ENCODE data around the gene GORAB.

DNA sequence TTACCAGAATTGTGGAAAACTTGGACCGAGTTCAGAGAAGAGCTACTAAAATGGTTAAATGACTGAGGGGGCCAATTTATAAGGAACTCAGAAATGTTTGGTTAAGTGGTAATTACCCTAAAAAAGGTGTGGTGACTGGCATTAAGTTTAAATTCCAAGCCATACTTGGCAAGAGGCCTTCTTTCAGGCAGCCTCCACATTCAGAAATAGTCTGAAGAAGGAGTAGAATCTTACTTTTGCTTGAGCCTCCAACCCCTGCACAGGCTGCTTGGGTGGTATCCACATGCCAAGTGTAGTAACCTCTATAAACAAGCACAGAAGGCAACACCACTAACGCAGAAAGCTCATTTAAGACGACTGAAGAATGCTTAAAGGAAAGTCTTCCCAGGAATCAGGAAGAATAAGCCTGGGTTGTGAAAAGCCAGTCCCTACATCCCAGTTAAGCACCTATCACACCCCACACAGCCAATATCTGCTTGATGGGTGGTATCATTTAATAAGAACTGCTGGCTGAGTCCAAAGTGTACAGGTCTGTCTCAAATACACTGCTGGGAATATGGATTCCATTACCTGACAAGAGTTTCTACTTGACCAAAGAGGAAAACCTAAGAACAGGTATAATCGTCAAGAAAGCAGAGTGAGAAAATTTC, 13.7 kb upstream of the GORAB start:
- no peak for TF ChIP-seq POLR2A (IDR thresholded peaks at IDR 0.05; ENCODE audit: insufficient read depth in 1 of 2, low read depth in 2 of 2, low read length in 2 of 2)
- TF ChIP-seq, protein P1, sequence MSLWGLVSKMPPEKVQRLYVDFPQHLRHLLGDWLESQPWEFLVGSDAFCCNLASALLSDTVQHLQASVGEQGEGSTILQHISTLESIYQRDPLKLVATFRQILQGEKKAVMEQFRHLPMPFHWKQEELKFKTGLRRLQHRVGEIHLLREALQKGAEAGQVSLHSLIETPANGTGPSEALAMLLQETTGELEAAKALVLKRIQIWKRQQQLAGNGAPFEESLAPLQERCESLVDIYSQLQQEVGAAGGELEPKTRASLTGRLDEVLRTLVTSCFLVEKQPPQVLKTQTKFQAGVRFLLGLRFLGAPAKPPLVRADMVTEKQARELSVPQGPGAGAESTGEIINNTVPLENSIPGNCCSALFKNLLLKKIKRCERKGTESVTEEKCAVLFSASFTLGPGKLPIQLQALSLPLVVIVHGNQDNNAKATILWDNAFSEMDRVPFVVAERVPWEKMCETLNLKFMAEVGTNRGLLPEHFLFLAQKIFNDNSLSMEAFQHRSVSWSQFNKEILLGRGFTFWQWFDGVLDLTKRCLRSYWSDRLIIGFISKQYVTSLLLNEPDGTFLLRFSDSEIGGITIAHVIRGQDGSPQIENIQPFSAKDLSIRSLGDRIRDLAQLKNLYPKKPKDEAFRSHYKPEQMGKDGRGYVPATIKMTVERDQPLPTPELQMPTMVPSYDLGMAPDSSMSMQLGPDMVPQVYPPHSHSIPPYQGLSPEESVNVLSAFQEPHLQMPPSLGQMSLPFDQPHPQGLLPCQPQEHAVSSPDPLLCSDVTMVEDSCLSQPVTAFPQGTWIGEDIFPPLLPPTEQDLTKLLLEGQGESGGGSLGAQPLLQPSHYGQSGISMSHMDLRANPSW (CRISPR knock-in tag; IDR thresholded peaks at IDR 0.05; ENCODE audit: borderline replicate concordance): no peak
- TF ChIP-seq RAD21 (CRISPR knock-in tag; IDR thresholded peaks at IDR 0.05): no peak
- TF ChIP-seq, protein P2, sequence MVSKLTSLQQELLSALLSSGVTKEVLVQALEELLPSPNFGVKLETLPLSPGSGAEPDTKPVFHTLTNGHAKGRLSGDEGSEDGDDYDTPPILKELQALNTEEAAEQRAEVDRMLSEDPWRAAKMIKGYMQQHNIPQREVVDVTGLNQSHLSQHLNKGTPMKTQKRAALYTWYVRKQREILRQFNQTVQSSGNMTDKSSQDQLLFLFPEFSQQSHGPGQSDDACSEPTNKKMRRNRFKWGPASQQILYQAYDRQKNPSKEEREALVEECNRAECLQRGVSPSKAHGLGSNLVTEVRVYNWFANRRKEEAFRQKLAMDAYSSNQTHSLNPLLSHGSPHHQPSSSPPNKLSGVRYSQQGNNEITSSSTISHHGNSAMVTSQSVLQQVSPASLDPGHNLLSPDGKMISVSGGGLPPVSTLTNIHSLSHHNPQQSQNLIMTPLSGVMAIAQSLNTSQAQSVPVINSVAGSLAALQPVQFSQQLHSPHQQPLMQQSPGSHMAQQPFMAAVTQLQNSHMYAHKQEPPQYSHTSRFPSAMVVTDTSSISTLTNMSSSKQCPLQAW (CRISPR knock-in tag; IDR thresholded peaks at IDR 0.05): no peak
- TF ChIP-seq KLF16 (CRISPR knock-in tag; IDR thresholded peaks at IDR 0.05): no peak
- no peak for TF ChIP-seq POLR2AphosphoS5 (IDR thresholded peaks at IDR 0.05; ENCODE audit: low read depth, low read length)
- TF ChIP-seq ZSCAN31 (CRISPR knock-in tag; IDR thresholded peaks at IDR 0.05; ENCODE audit: low read depth): no peak
- TF ChIP-seq, protein P3, sequence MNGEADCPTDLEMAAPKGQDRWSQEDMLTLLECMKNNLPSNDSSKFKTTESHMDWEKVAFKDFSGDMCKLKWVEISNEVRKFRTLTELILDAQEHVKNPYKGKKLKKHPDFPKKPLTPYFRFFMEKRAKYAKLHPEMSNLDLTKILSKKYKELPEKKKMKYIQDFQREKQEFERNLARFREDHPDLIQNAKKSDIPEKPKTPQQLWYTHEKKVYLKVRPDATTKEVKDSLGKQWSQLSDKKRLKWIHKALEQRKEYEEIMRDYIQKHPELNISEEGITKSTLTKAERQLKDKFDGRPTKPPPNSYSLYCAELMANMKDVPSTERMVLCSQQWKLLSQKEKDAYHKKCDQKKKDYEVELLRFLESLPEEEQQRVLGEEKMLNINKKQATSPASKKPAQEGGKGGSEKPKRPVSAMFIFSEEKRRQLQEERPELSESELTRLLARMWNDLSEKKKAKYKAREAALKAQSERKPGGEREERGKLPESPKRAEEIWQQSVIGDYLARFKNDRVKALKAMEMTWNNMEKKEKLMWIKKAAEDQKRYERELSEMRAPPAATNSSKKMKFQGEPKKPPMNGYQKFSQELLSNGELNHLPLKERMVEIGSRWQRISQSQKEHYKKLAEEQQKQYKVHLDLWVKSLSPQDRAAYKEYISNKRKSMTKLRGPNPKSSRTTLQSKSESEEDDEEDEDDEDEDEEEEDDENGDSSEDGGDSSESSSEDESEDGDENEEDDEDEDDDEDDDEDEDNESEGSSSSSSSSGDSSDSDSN (CRISPR knock-in tag; IDR thresholded peaks at IDR 0.05): no peak
- TF ChIP-seq ZNF546 (CRISPR knock-in tag; conservative IDR thresholded peaks at IDR 0.05): no peak
- TF ChIP-seq FOSL2 (CRISPR knock-in tag; IDR thresholded peaks at IDR 0.05): no peak
- TF ChIP-seq, protein P4, sequence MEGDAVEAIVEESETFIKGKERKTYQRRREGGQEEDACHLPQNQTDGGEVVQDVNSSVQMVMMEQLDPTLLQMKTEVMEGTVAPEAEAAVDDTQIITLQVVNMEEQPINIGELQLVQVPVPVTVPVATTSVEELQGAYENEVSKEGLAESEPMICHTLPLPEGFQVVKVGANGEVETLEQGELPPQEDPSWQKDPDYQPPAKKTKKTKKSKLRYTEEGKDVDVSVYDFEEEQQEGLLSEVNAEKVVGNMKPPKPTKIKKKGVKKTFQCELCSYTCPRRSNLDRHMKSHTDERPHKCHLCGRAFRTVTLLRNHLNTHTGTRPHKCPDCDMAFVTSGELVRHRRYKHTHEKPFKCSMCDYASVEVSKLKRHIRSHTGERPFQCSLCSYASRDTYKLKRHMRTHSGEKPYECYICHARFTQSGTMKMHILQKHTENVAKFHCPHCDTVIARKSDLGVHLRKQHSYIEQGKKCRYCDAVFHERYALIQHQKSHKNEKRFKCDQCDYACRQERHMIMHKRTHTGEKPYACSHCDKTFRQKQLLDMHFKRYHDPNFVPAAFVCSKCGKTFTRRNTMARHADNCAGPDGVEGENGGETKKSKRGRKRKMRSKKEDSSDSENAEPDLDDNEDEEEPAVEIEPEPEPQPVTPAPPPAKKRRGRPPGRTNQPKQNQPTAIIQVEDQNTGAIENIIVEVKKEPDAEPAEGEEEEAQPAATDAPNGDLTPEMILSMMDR (CRISPR knock-in tag; IDR thresholded peaks at IDR 0.05): no peak
- TF ChIP-seq, protein P5, sequence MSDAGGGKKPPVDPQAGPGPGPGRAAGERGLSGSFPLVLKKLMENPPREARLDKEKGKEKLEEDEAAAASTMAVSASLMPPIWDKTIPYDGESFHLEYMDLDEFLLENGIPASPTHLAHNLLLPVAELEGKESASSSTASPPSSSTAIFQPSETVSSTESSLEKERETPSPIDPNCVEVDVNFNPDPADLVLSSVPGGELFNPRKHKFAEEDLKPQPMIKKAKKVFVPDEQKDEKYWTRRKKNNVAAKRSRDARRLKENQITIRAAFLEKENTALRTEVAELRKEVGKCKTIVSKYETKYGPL (CRISPR knock-in tag; IDR thresholded peaks at IDR 0.05): no peak
- TF ChIP-seq, protein P6, sequence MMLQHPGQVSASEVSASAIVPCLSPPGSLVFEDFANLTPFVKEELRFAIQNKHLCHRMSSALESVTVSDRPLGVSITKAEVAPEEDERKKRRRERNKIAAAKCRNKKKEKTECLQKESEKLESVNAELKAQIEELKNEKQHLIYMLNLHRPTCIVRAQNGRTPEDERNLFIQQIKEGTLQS (CRISPR knock-in tag; IDR thresholded peaks at IDR 0.05): no peak

All from HepG2 (cell line).